Transverse colon (tissue), 4 donors: ENCODE measurements around the gene NUMB.

Source experiments
- CTCF ChIP-seq, 5 experiments: fragments of 200-600 bp in 3 of 5; fragments of 450-650 bp in 2 of 5; sonication (generic) in 3 of 5; IDR thresholded peaks; 1 replicate in 2 of 5; 2 replicates in 3 of 5; pipeline ENCODE4 v1.5.1; 2016 to 2017; ENCODE audit warnings: antibody characterized with exemption in 5 of 5, inconsistent platforms in 3 of 5, mild to moderate bottlenecking in 2 of 5, moderate library complexity in 1 of 5
- POLR2AphosphoS5 ChIP-seq, 3 donors: sonication (generic); formaldehyde crosslinking; IDR thresholded peaks; one replicate each; pipeline ENCODE4 v1.6.1; 2016; ENCODE audit warnings: antibody characterized with exemption in 3 of 3

DNA sequence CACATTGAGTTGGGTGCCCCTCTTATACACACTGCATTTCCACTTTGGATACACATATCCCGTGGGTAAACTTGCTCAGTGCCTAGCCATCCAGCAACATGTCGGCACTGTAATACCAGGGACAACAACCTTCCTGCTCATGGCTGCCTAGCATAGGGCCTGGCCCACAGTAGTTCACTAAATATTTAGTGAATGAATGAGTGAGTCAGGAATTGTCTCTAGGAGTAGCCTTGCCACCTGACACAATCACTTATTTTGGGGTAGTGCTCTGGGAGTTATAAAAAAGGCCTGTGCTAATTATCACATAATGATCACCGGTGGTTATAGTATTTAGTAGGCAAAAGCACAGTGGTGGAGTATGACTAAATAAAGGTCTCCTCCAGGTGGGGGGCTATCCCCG is 8.5 kb upstream of the NUMB start:
- TF ChIP-seq CTCF (IDR thresholded peaks at IDR 0.05): no peak
- no peak for TF ChIP-seq POLR2AphosphoS5 (IDR thresholded peaks at IDR 0.05)
